HG03469 (cell line): ENCODE measurements around the gene SH3PXD2A.

ENCODE experiments used
- ATAC-seq: cut with Tn5 transposase; IDR thresholded peaks from one replicate; pipeline ENCODE4 v1.9.1; 2021; ENCODE audit warnings: mild to moderate bottlenecking, moderate library complexity, moderate number of reproducible peaks; ENCODE audit not compliant: unreplicated experiment

Gene SH3PXD2A, protein sequence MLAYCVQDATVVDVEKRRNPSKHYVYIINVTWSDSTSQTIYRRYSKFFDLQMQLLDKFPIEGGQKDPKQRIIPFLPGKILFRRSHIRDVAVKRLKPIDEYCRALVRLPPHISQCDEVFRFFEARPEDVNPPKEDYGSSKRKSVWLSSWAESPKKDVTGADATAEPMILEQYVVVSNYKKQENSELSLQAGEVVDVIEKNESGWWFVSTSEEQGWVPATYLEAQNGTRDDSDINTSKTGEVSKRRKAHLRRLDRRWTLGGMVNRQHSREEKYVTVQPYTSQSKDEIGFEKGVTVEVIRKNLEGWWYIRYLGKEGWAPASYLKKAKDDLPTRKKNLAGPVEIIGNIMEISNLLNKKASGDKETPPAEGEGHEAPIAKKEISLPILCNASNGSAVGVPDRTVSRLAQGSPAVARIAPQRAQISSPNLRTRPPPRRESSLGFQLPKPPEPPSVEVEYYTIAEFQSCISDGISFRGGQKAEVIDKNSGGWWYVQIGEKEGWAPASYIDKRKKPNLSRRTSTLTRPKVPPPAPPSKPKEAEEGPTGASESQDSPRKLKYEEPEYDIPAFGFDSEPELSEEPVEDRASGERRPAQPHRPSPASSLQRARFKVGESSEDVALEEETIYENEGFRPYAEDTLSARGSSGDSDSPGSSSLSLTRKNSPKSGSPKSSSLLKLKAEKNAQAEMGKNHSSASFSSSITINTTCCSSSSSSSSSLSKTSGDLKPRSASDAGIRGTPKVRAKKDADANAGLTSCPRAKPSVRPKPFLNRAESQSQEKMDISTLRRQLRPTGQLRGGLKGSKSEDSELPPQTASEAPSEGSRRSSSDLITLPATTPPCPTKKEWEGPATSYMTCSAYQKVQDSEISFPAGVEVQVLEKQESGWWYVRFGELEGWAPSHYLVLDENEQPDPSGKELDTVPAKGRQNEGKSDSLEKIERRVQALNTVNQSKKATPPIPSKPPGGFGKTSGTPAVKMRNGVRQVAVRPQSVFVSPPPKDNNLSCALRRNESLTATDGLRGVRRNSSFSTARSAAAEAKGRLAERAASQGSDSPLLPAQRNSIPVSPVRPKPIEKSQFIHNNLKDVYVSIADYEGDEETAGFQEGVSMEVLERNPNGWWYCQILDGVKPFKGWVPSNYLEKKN

DNA sequence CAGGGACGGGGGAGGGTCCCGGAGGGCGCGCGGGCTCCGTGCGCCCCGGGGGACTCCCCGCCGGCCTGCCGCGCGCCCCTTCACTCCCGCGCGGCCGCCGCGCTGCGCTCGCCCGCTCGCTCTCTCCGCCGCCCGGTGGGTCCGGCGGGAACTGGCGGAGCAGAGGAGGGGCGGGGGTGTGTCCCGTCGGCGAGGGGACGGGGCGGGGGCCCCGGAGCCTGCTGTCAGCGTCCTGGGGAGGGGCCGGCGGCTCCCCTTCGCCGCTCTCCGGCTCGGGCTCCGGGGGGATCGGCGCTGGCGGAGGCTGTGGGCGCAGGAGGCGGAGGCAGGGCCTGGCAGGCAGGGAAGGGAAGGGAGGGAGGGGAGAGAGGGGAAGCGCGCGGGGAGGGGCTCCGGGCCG, at the start of gene SH3PXD2A:
Gene SH3PXD2A, minus strand, starts transcription at position 153 of the 400 bp plus-strand sequence. CDS start 310 bp downstream, outside the sequence.
- ATAC-seq = no peak

- no peak for ATAC-seq
Observed at GRCh38 chr10:103901299-103901698, 45.9 kb upstream of the SH3PXD2A start.

- ATAC-seq = no peak
Observed at GRCh38 chr10:103899312-103899711, 43.9 kb upstream of the SH3PXD2A start.

DNA sequence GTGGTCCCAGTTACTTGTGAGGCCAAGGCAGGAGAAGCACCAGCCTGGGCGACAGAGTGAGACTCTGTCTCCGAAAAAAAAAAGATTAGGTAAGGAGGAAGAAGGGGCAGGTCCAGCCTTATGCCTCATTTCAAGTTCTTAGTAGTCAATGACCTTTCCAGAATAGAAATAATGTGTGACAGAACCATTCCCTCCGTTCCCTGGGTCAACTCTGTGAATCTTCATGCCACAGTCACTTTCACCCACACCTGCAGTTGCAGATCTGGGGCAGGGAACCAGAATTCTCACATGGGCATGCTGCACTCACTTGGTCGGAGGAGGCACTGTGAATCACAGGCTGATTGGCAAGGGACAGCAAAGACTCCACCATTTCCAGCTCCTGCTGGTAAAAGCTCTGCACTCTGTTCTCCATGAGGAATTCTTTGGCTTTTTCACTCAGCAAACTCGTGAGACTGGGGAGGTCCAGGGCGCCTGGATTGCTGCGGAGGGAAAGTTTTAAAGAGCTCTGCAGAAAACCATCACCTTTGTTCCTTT, 41.9 kb upstream of the SH3PXD2A start:
- no peak for ATAC-seq

DNA sequence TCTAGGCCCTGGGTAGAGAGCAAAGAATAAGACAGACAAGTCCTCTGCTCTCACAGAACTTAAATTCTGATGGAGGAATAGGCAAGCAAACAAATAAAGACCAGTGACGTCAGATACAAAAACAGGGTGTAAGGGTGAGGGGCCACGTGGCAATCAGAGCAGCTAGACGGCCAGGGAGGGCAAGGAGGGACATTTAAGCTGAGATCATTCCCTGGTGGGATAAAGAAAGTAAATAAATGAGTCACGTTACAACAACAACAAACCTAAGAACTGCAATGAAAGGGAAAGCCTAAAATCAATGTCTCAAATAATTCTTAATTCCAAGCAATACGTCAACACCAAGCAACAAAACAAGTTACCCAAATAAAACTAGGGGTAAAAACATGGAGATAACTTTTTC, 40.8 kb upstream of the SH3PXD2A start:
- no peak for ATAC-seq

DNA sequence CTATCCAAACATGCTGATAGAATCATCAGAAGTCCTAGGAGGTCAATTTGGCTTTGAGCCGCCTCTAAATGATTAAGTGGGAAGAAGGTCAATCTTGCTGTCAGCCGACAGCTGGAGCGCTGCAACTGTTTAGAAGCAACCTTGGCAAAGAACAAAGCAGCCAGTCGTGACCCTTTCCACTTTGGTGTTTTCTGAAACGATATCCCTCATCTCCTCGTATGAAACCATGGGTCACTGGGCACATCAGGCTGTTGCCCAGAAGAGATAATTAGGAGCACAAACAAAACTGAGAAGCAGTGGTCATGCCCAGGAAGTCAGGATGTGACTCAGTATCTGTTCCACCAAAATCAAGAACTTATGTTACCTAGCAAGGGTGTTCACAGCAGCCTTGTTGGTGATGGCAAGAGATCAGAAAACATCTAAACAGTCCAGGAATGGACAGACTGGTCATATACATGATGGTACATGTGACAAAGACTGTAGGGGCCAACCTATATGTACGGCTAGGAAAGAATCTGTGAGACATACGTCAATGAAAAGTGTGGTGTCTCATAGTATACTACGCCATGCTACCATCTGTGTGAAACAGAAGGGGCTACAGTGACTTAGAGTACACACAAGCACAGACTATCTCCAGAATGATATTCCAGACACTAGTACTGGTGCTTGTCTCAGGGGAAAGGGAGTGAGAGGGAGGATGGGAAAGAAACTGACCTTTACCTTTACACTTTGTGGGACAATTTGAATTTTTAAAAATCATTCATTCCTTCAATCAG, 40.2 kb upstream of the SH3PXD2A start:
- no peak for ATAC-seq

DNA sequence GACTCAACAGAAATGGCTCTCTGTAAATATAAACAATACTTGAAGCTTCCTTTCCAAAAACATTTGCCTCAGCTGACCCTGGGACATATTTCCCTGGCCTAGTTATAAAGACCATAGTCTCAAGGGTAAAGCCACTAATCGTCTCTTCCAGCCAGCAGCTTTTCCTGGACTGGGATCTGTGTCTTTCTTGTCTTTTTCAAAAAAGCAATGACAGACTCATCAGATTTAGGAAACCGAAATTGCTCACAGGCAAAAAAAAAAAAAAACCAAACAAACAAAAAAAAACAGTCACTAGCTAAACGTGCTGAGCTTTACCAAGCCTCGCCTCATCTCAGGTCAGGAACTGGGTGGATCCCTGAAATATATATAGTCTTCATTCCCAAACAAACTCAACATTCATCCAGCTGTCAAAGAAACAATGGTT, 39.1 kb upstream of the SH3PXD2A start:
- ATAC-seq = no peak

DNA sequence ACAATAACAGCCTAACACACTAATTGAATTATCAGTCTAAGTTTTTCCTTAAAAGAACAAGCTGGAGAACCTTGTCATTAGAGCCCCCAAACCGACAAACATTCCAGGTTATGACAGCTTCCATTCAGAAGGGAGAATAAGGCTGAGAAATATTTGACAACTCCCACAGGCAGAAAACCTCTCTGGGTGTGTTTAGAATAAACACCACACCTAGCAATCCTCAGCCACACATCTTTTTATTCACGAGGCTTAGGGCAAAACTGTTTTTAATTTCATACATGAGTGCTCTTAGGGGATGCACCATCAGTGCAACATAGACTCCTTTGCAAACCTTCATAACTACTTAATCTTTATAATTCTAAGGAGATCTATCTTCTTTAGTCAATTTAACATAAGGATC, 38.4 kb upstream of the SH3PXD2A start:
- ATAC-seq = no peak

DNA sequence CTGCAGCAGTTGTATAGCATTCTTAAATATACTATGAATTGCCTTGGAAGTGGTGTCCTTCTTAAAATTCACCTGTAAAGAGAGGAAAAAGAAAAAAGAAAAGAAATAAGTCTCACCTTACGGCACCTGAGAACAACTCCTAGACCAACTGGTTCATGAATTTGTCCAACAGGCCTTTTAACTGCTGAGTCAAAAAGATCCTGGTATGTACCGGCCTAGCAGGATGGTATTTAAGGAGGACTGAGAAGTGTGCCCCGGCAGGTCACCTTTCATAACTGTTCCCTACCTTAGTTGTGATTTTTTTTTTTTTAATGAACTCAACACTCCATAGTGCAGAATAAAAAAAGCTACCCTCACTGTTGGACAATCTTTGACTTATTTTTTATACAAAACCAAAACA, 36.8 kb upstream of the SH3PXD2A start:
- no peak for ATAC-seq

GRCh38 chr10:103890688-103891087, 35.3 kb upstream of the SH3PXD2A start:
- ATAC-seq = no peak

DNA sequence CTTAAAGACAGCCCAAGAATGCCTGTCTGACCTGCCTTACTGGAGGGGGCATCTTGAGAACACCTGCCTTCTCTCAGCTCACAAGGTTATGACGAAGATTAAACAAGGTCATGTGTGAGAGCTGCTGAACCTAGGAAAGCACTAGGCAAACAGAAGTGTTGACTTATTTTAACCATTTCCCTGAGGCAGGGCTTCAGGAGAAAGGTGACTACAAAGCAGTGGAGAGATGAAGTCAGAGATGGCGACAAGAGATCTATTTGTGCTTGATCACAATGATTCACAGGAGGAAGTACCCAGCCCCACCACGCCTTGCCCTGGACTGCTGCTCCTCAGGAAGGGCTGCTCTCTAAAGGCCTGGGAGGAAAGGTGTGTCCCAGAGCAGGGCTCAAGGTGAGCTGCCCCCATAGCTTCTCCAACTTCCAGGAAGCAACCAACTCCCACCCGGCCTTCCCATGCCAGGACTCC, 34.9 kb upstream of the SH3PXD2A start:
- ATAC-seq = no peak

- ATAC-seq = no peak
Observed at GRCh38 chr10:103889121-103889720, 33.8 kb upstream of the SH3PXD2A start.

- ATAC-seq = peak; percentile 62
Observed at GRCh38 chr10:103888113-103888841, 32.9 kb upstream of the SH3PXD2A start.

- no peak for ATAC-seq
Observed at GRCh38 chr10:103885617-103886016, 30.2 kb upstream of the SH3PXD2A start.

GRCh38 chr10:103884681-103885139, 29.3 kb upstream of the SH3PXD2A start:
- ATAC-seq = no peak

DNA sequence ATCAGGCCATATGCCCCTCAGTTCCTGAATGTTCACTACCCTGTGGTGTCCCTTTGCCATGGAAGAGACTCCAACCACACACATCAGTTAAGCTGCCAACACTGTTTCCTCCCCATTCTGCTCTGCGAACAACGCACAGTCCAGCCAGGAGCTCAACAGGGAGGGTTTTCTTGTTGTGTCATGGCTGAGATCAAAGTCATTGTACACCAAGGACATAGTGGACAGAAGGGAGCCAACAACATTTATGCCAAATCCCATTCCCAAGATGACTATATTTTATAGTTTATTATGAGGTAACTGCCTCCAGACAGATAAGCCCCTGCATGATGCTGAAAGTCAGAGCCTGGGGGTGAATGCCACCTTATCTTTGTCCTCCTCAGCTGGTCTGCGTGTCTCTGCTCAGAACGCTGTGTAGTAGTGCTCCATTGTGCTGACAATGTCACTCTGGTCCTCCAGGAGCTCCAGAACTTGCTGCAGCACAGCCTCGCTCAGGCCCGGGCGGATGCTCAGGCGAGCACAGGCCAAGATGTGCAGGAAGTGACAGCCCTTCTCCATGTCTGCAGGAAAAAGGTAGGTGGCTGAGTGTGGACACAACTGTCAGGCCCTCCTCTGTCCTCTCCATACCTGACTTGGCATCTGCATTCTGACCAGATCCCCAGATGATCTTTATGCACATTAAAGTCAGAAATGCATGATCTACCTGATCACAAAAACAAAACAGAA, 27.1 kb upstream of the SH3PXD2A start:
- ATAC-seq = no peak

GRCh38 chr10:103881416-103882284, 26.3 kb upstream of the SH3PXD2A start:
- ATAC-seq = no peak
